Bronchial smooth muscle cell (primary cell): Measurements from ENCODE around the gene OR8J1. TPM values are rescaled to one million over a fixed set of nuclear protein-coding genes. Genes with fewer than 3 reads are reported as not detected.

Source experiments
- total RNA-seq: library from RNA; depleted of rRNA; stranded (reverse); fragments of >200 nt; gene quantifications from 2 replicates; pipeline ENCODE4 v1.2.1, GENCODE V29; 2014

OR8J1 gene
- not detected in 2 replicates for total RNA-seq

DNA sequence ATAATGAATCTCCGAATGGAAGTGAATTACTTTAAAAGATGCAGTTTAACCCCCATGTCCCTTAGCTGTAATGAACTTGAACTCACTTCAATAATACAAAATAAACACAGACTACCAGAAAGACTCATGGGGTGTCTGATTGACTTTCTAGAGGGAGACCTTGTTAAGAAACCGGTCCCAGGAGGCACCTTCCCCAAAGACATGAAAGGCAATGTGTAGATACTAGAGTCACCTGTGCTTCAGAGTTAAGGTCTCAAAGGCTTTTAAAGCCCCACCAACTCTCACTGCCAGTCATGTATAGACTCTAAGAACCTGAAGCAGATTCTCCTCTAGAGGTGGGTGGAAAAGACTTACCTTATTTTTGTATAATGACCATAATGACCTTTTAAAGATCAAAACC, at the start of gene OR8J1:
OR8J1 (plus strand) TSS at position 301 of the 400 bp plus-strand sequence. CDS start 5,956 bp downstream, outside the sequence.

DNA sequence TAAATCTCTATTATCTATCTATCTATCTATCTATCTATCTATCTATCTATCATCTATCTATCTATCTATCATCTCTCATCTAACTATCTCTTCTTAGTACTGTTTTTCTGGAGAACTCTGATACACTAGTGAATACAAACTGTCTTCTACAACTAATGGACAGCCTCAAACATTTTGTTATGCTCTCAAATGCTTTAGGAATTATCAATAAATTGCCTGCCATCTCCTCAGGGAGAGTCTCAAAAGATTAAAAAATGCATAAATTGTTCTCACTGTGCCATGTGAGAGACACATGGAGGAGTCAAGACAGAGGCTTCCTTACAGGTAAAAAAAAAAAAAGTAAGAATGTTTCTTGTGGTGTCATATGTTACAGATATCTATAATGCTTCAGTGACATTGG, 39.2 kb upstream of the OR8J1 start, which contains the start of gene OR8K3:
OR8K3 (plus strand) TSS at position 301 of the 400 bp plus-strand sequence. CDS start 3,163 bp downstream, outside the sequence.

GRCh38 chr11:56345739-56346138, 8.4 kb upstream of the OR8J1 start, which contains the start of gene OR8K1:
Gene OR8K1 (plus strand): TSS chr11:56346039. CDS start chr11:56346039, 0 bp downstream.

DNA sequence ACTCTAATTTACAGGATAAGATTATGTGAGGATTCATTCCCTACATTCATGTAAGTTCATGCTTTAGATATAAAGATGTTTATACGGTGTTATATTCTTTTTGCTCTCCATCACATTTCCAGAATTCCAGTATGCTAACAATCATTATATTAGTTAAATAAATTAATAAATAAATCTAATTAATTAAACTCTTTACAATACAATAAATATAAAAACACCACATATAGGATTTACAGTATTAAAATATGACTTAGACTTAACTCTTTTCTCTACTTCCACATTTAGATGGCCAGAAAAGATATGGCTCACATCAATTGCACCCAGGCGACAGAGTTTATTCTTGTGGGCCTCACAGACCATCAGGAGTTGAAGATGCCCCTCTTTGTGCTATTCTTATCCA, 21.2 kb downstream of the OR8J1 start, which contains the start of gene OR8U1:
OR8U1 (plus strand) TSS at position 301 of the 400 bp plus-strand sequence; CDS start at position 301, 0 bp downstream.

Other genes starting within 250 kb of the OR8J1 start
- not detected in 2 replicates for gene OR8H3, start 231.9 kb upstream of the OR8J1 start, total RNA-seq
- gene OR8J3, start 214.1 kb upstream of the OR8J1 start, total RNA-seq: not detected in 2 replicates
- not detected in 2 replicates for gene OR8K5, start 194.0 kb upstream of the OR8J1 start, total RNA-seq
- not detected in 2 replicates for gene OR5J2, start 177.7 kb upstream of the OR8J1 start, total RNA-seq
- gene OR5T2, start 120.0 kb upstream of the OR8J1 start, total RNA-seq: not detected in 2 replicates
- not detected in 2 replicates for gene OR5T3, start 102.0 kb upstream of the OR8J1 start, total RNA-seq
- gene OR5T1, start 80.1 kb upstream of the OR8J1 start, total RNA-seq: not detected in 2 replicates
- gene OR8H1, start 62.0 kb upstream of the OR8J1 start, total RNA-seq: not detected in 2 replicates
- gene OR8K3, start 39.1 kb upstream of the OR8J1 start, total RNA-seq: not detected in 2 replicates
- not detected in 2 replicates for gene OR8K1, start 8.3 kb upstream of the OR8J1 start, total RNA-seq
- not detected in 2 replicates for gene OR8U1, start 21.3 kb downstream of the OR8J1 start, total RNA-seq
- gene OR5AL1, start 58.4 kb downstream of the OR8J1 start, total RNA-seq: not detected in 2 replicates
- gene OR5M3, start 119.1 kb downstream of the OR8J1 start, total RNA-seq: not detected in 2 replicates
- not detected in 2 replicates for gene OR5M8, start 137.1 kb downstream of the OR8J1 start, total RNA-seq
- gene OR5M11, start 189.0 kb downstream of the OR8J1 start, total RNA-seq: not detected in 2 replicates
- gene OR5M10, start 223.4 kb downstream of the OR8J1 start, total RNA-seq: not detected in 2 replicates